ENCODE data around the gene DCLK2.

DNA sequence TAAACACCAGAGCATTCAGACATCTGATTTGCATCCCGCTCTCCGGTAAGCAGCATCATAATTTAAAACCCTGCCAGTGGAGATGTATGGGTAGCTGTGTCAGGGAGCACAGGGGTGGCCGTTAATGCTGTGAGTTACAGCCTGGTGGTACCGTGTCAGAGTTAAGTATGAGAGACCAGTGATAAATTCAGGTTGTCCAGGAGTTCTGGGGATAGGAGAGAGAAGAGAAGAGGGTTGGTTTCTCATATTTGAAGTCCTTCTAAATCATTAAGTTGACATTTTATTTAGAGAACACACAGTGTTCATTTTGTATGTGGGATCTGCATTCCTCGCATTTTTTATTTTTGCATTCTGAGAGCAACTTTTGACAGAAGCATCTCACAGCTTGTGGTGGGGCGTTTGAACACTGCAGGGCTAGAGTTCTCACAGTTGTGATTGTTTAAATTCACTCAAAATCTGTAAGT, 157.6 kb downstream of the DCLK2 start:
- TF ChIP-seq POLR2AphosphoS5 (IDR thresholded peaks at IDR 0.05) (no peak), TAF1 (IDR thresholded peaks at IDR 0.05; ENCODE audit: low read depth) (no peak), MXI1 (conservative IDR thresholded peaks at IDR 0.05; ENCODE audit: poor library complexity, severe bottlenecking) (no peak)
- TF ChIP-seq, protein P1, sequence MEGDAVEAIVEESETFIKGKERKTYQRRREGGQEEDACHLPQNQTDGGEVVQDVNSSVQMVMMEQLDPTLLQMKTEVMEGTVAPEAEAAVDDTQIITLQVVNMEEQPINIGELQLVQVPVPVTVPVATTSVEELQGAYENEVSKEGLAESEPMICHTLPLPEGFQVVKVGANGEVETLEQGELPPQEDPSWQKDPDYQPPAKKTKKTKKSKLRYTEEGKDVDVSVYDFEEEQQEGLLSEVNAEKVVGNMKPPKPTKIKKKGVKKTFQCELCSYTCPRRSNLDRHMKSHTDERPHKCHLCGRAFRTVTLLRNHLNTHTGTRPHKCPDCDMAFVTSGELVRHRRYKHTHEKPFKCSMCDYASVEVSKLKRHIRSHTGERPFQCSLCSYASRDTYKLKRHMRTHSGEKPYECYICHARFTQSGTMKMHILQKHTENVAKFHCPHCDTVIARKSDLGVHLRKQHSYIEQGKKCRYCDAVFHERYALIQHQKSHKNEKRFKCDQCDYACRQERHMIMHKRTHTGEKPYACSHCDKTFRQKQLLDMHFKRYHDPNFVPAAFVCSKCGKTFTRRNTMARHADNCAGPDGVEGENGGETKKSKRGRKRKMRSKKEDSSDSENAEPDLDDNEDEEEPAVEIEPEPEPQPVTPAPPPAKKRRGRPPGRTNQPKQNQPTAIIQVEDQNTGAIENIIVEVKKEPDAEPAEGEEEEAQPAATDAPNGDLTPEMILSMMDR (IDR thresholded peaks at IDR 0.05; ENCODE audit: poor library complexity, severe bottlenecking), result no peak
- TF ChIP-seq, protein P2, sequence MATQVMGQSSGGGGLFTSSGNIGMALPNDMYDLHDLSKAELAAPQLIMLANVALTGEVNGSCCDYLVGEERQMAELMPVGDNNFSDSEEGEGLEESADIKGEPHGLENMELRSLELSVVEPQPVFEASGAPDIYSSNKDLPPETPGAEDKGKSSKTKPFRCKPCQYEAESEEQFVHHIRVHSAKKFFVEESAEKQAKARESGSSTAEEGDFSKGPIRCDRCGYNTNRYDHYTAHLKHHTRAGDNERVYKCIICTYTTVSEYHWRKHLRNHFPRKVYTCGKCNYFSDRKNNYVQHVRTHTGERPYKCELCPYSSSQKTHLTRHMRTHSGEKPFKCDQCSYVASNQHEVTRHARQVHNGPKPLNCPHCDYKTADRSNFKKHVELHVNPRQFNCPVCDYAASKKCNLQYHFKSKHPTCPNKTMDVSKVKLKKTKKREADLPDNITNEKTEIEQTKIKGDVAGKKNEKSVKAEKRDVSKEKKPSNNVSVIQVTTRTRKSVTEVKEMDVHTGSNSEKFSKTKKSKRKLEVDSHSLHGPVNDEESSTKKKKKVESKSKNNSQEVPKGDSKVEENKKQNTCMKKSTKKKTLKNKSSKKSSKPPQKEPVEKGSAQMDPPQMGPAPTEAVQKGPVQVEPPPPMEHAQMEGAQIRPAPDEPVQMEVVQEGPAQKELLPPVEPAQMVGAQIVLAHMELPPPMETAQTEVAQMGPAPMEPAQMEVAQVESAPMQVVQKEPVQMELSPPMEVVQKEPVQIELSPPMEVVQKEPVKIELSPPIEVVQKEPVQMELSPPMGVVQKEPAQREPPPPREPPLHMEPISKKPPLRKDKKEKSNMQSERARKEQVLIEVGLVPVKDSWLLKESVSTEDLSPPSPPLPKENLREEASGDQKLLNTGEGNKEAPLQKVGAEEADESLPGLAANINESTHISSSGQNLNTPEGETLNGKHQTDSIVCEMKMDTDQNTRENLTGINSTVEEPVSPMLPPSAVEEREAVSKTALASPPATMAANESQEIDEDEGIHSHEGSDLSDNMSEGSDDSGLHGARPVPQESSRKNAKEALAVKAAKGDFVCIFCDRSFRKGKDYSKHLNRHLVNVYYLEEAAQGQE (IDR thresholded peaks at IDR 0.05; ENCODE audit: borderline replicate concordance), result no peak
